Embryonic facial prominence (tissue), 1 donor: Measurements from ENCODE around the gene MIPEP.
"Not testable (repeated sequence)": the region's sequence is repeated elsewhere in the genome, so short reads cannot be mapped to it uniquely, and the experiment has no call there.

ENCODE experiments used
- DNase-seq: peaks from one replicate; pipeline ENCODE4 v3.0.0-alpha.2; 2016; ENCODE audit errors: extremely low spot score

The MIPEP gene

DNA sequence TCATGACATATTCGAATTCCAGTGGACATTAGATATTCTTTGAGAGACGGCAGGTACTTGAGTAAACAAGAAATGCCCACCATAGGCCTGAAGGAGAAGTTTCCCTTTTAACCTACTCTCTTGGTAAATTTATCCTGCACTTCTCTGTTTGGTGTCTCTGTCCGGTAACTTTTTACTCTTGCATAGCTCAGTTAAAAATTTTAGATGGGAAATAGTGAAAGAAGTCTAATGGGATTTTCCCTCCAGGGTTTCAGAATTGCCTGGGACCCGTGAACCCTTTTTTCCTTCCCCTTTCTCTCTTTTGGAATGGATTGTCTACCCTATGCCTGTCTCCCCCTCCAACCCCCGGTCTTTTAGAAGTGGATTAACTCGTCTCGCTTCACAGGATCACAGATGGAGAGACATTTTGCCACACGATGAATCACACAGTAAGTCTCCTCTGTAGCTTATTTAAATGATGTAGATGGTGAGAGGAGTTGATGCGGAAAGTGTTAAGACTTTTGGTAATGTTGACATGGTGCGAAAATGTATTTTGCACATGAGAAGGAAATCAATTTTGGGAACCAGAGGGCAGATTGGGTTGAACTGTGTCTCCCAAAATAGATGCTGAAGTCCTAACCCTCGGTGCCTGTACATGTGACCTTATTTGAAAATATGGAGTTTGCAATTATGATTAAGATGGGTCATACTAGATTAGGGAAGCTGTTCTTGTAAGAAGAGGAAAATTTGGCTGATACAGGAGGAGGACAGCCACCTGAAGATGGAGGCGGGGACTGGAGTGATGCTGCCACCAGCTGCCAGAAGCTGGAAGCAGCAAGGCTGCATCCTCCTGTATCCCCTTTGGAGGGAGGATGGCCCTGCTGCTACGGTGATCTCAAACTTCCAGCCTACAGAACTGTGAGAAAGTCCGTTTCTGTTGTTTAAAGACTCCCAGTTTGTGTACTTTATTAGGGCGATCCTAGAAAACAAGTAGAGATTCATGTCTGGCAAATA is 711 bp upstream of the MIPEP start:
- DNase-seq, result no peak

DNA sequence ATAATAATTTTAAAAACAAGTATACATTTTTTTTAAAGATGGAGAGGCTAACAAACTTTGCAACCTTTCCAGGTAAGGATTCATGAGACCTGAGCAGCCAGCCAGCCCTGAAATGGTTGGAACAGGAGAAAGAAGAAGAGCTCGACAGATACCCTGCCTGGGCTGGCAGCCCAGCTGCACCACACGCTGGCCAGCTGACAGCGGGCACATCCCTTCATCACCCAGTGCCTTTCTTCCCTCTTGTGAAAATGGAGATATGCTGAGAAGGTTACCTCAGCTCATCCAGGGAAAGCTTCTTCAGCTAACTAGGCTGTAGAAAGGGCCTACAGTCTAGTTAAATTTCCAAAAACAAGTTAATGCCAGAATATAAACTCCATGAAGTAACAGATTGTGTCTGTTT is 4.8 kb downstream of the MIPEP start:
- not testable (repeated sequence) for DNase-seq

DNA sequence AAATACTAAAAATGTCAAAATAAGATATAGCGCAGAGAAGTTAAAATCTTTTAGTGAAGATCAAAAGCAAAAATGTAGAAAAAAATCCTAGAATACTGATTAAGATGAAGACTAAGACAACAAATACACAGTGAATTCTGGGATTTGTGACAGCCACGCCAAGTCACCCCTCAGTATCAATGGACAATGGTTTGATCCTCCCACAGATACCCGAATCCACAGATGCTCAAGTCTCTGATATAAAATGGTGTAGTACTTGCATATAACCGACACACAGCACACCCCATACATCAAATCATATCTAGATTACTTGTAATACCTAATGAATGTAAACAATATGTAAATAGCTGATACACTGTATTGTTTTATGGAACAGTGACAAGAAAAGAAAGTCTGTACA is 5.9 kb downstream of the MIPEP start:
- no peak for DNase-seq

DNA sequence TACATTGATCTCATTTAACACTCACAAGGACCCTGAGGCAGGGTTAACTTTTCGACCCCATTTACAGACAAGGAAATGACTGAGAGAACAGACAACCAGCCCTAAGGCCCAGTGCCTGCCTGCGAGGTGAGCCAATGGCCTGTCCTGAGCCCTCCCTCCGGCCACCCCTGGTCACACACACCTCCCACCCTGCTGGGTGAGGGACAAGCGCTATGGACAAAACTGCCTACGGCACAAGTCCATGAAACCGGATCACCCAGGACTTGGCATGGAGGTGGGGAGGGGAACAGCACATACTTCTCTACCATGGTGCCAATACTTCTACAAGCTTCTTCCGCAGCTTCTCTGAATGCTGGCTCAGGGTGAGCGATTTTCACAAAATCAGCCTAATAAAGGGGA is 7.8 kb downstream of the MIPEP start:
- DNase-seq, result not testable (repeated sequence)

- DNase-seq, result not testable (repeated sequence)
Measured at GRCh38 chr13:23880493-23881401, 8.5 kb downstream of the MIPEP start.

- DNase-seq, result no peak
Measured at GRCh38 chr13:23877286-23877685, 11.9 kb downstream of the MIPEP start.

DNA sequence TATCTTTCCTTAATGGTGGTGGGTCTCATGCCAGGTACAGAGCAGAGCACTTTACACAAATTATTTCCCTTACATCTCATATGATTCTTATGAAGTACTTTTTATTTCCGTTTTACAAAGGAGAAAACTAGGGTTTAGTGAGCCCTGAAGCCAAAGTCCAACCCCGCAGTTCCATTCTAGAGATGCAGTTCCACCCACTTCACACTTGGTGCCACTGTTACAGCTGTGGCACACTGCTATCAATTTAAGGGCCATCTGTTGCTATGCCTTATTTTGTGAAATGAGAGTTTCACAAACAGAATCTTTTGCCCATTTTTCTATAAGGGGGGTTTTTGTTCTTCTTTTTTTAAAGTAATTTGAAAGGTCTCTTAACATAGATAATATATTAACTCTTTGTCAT is 12.9 kb downstream of the MIPEP start:
- DNase-seq, result no peak

- DNase-seq, result peak; percentile 48
Measured at GRCh38 chr13:23871616-23872220, 17.5 kb downstream of the MIPEP start.

DNA sequence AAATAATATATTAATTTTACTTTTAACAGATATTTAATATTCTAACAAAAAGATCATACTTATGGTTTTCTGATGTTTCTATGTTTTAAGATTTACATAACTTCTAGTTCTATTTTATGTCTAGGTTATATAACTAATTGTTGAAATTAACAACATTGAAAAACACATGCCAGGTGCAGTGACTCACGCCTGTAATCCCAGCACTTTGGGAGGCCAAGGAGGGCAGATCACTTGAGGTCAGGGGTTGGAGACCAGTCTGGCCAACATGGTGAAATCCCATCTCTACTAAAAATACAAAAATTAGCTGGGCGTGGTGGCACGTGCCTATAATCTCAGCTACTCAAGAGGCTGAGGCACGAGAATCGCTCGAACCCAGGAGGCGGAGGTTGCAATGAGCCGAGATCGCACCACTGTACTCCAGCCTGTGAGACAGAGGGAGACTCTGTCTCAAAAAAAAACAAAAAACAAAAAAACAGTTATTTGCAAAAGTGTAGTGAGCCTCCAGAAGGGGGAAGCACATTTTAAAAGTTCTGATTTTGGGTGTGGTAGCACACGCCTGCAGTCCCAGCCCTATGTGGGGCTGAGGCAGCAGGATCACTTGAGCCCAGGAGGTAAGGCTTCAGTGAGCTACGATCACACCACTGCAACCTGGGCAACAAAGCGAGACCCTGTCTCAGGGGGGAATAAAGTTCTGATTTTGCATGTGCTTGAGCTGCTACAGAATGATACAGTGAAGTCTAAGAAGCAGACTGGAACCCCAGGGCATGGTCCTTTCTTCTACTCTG is 18.7 kb downstream of the MIPEP start:
- DNase-seq, result no peak

GRCh38 chr13:23868521-23868920 is 20.7 kb downstream of the MIPEP start:
- no peak for DNase-seq

GRCh38 chr13:23867027-23867491 is 22.1 kb downstream of the MIPEP start:
- DNase-seq, result no peak

DNA sequence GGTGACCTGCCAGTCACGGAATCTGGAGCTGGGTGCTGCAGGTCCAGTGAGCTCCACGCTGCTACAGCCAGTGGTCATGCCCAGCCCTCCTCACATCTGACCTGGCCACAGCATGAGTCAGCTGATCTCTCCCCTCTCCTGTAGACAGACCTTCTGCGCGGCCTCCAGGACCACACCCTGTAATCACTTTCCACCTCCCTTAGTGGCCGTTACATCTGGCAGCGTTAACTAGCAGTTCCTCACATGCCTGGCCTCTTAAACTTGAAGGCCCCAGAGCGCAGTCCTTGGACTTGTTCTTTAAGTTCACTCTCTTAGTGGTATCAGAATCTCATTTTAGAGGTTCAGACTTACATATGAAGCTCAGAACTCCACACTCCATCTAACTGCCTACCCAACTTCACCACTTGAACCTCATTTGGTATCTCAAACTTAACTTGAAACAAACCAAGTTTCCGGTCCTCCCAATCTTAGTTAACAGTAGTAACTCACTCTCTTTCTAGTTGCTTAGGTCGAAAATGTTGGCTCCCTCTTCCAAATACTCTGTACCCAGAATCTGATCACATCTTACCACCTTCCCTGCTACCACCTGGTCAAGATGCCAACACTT is 22.7 kb downstream of the MIPEP start:
- no peak for DNase-seq

- no peak for DNase-seq
Measured at GRCh38 chr13:23865906-23866305, 23.3 kb downstream of the MIPEP start.

DNA sequence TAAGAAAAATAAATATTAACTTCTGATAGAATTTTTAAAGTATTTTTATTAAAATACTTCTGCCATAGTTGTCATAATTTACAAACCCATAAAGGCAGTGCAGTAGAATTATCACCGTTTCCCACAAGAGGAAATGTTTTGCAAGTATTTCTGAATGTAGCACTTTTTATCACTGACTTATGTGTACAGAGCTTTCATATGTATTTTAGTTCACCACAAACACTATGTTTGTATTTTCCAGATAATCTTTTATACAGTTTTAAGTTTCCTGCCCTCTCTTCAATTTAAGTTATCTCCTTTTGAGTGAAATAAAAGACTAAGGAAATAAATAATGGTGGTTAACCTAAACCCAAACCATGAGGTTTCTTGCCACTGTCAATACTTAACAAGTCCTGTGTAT is 24.2 kb downstream of the MIPEP start:
- DNase-seq, result no peak

DNA sequence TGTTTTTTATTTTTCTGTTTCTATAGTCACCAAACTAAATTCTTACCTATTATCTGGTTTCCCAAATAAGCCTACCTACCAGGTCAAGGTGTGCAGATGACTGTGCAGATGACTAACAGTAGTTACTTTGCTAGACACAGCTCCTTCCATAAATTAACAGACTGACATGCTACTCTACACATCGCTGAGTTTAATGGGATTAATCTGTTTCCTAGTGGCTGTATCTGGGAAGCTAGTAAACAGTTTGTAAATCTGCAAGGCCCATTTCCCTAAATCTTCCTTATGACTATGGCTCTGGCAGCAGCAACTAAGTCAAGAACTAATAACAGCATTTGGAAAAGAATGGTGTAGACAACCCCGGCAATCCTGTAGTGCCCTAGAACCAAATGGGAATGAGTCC is 27.9 kb downstream of the MIPEP start:
- no peak for DNase-seq

DNA sequence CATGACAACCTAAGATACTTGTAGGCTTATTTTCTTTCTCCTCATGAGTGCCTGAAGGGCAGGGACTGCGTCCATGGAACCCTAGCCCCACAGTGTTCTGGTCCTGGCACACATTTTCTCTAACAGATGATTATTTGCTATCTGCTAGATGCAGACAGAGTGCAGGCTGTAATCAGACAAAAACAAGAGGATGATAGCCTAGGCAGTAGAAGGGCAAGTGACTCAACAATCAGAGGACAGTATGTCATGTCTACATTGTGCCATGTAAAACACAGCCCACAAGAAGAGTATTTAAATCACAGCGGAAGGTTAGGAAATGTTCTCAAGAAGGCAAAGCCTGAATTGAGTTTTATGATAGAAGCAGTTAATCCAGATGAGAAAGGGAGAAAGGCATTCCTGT is 29.3 kb downstream of the MIPEP start:
- no peak for DNase-seq

- no peak for DNase-seq
Measured at GRCh38 chr13:23859455-23859854, 29.7 kb downstream of the MIPEP start.

DNA sequence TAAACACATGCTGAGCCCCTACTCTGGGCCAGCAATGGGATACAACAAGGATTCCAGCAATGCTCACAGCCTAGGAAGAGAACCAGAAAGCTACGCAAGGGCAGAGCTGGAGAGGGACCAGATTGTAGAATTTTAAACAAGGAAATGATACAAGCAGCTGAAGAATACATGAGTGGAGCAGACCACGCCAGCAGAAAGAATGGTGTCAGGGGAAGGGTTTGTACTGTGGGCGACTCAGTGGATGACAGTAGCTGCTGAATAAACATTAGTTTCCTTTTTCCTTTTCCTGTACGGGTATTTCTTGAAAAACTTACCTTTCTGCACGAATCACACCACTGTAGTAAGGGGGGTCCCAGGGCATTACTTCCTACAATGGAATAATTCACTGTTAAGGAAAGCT is 30.7 kb downstream of the MIPEP start:
- DNase-seq, result no peak

DNA sequence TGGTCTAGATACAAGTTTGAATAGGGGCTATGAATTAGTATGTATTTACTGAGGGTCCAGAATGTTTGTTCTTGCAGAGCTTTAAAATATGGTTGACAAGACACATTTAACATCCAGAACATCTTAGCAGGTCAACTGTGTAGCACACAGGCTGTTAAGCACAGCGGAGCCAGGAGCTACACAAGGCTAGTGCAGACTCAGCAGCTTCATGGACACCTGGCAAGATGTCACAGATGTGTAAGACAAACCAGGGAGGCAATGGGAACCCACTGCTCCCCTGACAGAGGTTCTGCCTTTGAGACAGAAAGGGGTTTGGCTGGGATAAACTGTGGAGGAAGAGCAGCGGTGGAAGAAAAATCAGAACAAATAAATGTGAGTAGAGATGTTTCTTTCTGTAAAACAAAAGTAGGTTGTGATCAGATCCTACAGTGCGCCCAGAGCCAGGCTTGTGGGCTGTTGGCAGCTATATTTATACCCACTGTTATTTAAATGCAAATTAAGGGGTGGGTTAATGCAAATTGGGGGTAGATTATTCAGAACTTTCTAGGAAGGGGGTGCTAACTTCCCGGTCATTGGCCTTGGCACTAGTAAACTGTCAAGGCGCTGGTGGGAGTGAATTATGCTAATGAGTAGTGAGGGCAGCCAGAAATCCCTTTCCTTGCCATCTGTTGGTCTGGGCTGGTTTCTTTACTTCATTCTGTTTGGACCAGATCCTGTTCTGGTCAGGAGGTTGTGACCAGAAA is 33.0 kb downstream of the MIPEP start:
- no peak for DNase-seq

DNA sequence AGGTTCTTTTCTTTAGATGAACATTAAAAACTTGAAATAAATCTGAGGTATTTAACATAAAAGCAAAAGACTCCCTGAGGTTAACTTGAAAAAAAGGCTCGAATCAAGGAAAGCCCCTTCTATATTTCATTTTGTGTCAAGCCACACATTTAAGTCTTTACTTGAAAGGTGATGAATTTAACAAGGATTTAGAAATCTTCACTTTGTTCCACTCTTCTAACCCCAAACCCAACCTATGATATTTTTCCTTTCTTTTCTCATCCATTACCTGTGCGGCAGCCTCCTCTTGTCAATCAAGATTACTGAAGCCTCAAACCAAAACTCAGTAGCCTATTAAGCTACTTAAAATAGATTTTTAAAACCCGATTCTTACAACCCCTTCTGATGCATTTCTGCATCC is 33.8 kb downstream of the MIPEP start:
- DNase-seq, result no peak
